T1000 (cell line): ENCODE data around the gene KEL.

Experiments
- DNase-seq: peaks from one replicate; lab custom pipeline; 2025; ENCODE audit warnings: mixed read lengths; lab: John Stamatoyannopoulos, UW

Gene KEL

DNA sequence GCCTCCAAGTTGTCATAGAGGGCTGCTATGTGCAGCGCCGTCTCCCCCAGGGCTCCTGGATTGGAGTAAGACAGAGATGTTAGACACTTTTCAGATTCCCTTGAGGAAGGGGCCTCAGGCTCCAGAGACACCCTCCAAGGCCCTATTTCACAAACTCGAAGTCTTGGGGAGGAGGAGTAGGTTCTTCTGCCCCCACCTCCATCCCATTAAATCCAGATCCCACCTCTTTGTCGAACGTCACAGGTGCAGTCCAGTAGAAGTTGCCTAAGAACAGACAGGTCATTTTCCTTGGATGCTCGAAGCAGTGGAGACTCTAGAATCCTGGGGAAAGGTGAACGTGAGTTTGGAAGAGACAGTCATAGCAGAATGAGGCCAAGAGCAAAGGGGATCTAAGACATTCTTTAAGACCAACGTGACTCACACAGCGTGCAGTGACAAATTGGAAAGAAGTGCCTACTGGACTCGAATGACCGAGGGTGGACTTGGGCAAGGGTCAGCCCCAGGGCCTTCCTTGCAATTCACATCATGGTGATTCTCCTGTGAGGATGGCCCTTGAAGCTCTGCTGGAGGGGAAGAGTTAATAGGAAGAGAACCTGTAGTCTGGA is 31.9 kb downstream of the KEL start:
- no peak for DNase-seq

DNA sequence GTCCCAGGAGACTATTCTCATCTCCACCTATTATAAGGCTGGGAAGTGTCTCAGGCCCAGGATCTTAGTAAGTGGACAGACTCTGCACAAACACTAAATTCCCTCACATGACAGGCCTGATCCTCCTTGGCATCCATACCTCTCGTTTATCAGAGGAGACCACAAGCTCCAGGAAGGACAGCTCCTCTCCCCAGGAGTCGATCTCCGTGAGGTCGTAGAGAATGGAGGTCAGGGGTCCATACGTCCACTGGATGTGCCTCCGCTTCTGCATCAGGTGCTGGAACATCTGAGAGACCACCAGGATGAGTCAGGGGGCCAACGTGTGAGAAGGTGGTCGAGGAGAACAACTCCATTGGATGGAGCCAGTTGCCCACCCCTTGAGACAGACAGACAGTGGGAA is 34.2 kb downstream of the KEL start:
- DNase-seq, result no peak

DNA sequence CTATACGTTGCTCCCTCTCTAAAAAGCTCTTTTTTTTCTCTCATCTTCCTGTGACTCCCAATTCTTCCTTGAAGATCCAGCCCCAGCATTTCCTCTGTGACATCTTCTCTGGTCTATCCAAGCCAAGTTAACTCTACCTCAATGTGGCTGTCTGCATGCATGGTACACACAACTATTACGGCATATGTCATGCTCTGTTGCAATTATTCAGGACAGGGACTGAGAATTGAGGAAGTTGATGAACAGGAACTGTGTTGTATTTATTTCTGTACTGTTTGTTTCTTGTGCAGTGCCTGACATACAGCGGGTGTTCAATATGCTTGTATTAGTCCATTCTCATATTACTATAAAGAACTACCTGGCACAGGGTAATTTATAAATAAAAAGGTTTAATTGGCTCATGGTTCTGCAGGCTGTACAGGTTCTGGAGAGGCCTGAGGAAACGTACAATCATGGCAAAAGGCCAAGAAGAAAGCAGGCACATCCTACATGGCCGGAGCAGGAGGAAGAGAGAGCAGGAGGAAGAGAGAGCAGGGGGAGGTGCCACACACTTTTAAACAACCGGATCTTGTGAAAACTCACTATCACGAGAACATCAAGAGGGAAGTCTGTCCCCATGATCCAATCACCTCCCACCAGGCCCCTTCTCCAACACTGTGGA is 34.9 kb downstream of the KEL start:
- no peak for DNase-seq

DNA sequence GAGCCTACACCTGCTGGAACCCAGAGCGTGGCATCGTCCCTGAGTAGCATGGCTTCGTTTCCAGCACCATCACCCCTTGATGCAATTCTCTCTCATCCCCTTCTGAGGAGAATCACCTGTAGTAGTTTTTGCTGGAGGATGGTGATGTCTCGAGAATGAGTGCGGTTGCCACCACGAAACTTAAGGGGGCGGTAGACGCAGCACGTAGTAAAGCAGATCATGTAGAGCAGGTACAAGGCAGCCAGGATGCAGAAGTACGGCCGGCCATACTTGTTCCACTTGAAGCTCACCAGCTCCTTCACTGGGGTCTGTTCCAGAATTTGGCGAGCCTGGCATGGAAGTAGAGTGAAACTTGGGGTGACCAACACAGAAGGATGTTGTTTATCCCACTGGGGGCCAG is 36.8 kb downstream of the KEL start:
- no peak for DNase-seq

DNA sequence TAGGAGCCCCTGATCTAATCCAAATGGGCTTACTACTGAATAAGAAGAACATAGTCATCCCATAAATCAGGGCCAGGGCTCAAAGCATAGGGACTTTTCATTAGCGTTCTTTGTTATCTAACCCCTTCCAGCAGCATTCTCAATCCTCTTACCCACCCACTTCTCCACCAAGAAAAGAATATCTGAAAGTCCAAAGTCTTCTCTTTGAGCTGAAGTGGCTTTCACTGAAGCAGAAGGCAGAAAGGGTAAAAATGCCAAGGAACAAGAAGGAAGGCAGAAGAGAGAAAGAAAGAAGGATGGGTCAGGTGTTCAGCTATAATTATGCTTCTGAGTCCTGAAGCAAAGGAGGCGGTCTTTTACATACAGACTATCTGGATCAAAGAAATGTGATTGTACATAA is 38.8 kb downstream of the KEL start:
- DNase-seq, result no peak

DNA sequence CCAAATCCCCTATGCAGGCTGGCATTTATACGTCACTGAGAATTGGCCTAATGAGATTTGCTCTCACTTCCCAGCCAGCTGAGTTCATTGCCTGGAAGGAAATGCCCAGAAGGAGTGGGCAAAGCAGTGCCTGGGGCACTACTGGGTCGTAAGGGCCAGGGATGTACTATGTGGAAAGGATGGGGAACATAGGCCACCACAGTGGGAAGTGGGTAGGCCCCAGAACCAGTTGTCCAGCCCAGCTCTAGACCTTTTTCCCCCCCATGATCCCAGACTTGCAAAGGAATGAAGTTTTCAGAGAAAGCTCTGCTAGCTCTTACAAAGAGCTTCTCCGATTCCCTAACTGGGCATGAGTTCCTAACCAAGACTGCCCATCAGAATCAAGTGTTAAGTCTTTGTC is 42.5 kb downstream of the KEL start:
- DNase-seq, result no peak

DNA sequence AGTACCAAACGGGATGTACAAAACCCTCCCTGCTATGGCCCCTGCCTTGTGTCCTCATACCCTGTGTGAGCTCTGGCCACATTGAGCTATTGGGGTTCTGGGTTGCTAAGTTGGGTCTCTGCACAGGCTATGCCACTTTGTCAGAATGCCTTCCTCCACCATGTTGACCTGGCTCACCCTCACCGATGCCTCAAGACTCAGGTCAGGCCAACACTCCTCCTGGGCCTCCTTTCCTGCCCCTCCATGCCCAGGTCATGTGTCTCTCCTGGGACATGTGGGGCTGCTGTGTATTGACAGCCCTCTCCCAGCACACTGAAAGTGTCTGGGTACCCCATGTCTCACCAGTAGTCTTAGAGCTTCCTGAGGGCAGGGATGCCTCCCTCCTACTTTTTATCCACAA is 43.3 kb downstream of the KEL start:
- no peak for DNase-seq

DNA sequence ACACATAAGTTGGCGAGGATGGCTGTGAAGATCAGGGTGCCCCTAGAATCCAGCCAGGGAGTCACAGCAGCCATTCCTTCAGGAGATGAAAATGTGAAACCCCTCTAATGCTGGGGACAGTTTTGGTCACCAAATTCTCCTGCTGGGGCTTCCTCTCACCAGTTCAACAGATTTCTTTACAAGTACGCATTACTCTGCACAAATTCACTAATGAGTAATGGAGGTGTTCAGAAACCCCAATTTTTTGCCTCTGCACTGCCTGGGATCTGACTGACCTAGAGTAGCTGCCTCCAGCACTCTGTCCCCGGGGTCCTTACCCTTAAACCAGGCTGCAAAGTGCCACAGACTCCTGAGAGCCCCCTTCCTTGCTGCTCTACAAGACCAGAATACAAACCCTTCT is 44.7 kb downstream of the KEL start:
- no peak for DNase-seq

DNA sequence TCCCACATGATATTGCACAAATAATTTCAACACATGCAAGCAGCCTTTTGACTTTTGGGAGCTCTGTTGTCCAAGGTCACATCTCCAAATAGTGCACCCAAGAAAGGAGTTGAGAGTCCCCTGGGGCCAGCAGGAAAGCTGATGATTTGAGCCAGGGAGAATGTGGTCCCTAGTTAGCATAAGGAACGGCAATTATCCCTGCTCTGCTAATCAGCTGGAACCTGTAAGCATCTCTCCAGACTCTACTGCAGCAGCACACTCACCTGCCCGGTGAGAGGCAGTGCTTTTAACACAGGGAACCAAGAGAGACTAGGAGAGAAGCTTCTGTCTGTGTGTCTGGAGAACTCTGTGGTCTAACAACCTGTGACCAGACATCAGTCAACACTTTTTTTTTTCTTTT is 45.7 kb downstream of the KEL start:
- no peak for DNase-seq

DNA sequence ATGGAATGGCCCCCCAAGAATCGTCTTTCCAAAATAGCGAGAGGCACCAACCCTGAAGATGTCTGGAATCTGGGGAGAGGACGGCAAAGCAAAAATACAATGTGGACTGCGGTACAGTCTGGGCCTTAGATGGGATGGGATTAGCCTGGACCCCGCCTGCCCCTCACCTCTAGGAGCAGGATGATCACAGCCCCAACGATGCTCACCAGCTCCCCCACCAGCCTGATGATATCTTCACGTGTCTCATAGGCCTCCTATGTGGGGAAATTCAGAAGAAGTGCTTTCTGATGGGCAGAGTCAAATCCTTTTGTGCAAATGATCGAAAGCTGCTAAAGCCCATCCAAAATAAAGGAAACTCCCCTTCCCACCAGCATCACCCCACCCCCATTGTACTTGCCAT is 46.8 kb downstream of the KEL start:
- no peak for DNase-seq

DNA sequence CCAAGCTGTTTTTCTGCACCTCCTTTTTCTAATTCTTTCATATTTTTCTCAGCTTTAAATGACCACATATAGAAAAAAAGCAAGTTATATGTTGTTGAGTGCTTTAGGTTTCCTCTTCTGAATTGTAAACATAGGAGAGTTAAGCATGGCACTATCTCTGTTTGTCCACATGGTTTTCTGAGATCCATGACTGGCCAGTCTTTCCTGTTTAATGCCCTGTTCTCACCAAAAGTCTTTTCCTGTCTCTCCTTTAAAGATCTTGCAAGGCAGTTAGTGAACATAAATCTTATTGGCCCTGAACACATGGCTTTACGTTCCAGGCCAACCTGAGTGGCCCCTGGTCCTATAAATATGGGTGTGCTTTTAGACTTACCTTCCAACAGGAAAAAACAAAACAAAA is 48.0 kb downstream of the KEL start:
- no peak for DNase-seq

DNA sequence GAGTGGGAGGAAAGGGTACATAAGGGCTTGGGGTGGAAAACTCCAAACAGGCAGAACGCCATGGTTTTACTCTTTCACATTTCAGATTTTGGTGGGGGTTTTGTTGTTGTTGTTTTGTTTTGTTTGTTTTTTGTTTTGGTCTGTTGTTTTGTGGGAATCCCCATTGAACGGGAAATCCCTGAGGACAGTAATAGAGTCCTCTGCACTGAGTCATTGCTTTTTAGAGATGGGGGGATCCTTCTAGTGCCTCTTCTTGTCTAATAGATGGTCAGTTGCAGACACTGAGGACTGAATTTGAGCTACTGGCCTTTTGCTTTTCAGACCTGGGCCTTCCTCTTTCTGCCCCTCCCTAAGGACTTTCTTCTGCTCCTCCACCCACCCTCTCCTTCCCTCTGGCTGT is 48.6 kb downstream of the KEL start:
- DNase-seq, result no peak

DNA sequence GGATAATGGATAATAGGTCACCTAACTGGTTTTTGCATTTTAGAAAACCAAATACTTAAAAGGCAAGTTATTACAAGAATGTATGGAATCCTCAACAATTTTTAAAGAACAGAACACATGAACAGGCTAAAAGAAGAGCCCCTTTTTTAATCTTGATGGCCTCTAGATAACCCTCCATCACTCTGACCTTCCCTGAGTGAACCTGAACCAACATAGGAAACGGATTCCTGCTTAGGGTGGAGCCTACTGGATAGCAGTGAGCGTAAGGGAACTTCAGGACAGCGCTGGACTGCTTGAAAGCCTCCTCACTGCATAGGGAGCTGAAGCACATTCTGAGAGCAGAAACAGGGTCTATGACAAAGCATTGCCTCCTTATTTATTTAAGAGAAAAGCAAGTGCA is 49.1 kb downstream of the KEL start:
- no peak for DNase-seq

DNA sequence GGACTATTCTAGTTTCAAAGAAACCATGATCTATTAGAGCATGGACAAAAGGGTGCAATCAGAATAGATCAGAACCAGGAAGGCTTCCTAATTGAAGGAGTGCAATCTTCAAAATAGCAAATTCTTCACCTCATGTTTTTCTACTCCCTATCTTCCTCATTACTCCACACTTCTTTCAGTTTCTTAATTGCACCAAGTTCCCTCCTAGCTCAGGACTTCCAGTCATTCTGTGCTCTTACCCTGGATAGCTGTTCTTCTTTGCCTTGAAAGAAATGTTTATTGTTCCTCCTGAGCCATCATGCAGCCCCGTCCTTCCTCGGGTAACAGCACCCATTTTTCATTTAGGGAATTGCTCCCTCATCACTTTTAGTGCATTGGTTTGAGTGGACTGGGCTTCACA is 51.7 kb downstream of the KEL start:
- DNase-seq, result no peak

DNA sequence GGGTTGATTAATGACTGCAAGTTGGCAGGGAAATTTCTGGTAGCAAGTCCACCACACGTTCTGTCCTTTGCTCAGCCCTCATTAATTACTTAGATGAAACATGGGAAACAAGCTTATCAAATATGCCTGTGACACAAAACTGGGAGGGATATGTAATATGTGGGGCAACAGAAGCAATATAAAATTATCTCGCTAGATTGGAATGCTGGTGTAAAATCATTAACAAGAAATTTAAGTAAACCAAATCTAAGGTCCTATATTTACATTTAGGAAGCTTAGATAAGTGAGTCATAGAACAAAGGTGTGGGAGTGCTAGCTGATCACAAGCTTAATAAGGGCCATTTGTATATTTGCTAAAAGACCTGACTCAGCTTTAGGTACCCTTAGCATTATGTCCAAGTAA is 52.1 kb downstream of the KEL start:
- no peak for DNase-seq

DNA sequence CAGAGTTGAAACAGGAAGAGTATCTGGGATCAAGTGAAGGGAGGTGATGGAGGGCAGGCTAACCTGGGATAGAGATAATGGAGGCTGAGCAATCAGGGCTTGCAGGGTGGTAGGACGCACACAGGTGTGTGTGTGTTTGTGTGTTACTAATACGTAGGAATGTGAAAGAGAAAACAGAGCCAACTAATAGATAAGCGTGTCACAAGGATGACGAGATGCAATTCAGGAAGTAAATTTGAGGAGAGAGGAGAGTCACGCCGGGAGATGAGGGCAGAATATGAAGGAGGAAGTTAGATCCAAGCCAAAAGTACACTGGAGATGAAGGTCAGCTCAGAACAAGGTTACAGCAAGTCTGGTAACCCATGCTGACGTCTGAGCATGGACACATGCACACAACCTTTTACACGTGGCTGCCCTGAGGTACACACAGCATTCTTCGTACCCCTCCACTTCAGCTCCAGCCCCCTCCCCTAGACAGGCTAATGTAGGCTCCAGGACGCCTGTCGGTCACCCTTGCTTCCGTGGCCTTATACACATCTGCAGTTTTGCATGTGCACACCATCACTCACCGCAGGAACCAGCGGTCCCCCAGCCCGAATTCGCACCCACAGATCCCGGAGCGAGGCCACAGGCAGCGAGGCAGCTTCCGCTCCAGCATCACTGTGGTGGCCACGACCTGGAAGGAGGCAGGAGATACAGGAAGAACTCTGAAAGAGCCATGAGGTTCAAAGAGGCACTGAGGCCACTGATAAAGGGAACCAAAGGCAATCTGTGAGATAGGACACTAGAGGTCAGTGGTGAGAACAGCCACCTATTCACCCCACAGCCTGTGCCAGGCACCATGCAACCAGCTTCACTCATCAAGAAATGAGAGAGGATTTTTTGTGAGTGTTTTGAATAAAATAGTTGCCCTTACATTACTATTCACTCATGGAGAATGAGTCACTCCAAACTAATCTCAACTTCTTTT is 53.0 kb downstream of the KEL start:
- DNase-seq, result no peak

DNA sequence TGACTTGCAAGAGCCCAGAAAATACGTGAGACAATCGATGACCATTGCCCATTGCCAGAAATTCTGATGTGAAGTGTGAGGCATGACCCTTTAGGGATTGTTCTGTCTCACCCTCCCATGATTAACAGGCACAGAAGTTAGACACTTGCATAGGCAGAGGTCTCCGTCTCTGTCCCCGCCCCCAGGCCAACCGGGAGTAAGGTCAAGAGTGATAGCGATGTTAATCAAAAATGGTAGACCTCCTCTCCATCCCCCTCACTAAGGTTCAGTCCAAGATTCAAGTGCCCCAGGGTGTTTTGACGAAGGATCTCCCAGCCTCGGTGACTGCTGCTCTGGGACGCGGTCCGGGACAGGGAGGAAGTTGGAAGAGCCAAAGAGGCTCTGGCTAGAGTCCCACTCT is 53.9 kb downstream of the KEL start:
- DNase-seq, result no peak

DNA sequence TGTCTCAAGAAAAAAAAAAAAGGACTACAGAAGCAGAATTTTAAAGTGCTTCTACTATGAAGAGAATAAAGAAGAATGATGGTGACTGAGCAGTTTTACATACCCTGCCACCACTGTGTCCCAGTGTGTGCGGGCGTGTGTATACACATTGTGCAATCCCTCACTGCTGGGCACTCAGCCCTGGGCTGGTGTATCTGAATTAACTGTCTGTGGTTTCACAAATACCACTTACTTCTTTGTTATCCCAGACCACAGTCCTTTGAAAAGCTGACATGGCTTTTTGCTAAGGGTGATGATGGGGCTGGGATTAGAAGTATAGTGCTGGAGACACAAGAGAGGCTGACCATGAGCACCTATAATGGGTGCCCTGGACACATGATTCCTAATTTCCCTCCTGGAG is 55.5 kb downstream of the KEL start:
- no peak for DNase-seq

DNA sequence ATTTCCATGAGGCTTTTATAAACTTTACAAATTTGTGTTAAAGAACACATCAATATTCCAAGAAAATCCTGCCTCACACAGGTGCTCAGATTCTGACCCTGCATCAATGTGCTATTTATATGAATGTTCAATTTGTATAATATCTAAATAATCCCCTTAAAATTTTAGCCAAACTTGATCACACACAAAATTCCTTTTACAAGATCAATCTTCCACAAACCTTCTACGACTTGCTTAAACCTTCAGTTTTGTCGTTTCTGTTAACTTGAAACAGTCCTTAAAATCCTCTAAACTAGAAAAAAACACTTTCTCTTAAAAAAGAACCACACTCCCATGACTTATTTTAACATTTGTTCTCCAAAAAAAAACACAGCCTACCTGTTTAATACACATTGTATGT is 56.4 kb downstream of the KEL start:
- DNase-seq, result no peak

DNA sequence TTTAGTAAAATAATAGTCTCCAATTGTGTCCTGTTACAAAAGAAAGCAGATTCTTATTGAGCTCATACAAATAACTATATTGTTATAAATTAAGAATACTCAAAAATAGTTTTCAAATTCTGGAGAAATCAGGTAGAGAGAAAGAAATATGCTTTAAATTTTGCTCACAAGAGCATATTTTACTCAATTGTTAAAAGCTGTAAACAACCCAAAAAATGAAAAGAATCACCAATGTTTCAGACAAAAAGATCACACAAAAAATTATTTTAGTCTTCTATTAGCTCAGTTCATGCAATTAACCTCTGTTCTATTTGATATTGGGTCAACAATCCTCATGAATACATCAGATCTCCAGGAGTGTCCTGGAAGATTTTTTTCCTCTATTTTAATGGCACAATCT is 58.0 kb downstream of the KEL start:
- no peak for DNase-seq

DNA sequence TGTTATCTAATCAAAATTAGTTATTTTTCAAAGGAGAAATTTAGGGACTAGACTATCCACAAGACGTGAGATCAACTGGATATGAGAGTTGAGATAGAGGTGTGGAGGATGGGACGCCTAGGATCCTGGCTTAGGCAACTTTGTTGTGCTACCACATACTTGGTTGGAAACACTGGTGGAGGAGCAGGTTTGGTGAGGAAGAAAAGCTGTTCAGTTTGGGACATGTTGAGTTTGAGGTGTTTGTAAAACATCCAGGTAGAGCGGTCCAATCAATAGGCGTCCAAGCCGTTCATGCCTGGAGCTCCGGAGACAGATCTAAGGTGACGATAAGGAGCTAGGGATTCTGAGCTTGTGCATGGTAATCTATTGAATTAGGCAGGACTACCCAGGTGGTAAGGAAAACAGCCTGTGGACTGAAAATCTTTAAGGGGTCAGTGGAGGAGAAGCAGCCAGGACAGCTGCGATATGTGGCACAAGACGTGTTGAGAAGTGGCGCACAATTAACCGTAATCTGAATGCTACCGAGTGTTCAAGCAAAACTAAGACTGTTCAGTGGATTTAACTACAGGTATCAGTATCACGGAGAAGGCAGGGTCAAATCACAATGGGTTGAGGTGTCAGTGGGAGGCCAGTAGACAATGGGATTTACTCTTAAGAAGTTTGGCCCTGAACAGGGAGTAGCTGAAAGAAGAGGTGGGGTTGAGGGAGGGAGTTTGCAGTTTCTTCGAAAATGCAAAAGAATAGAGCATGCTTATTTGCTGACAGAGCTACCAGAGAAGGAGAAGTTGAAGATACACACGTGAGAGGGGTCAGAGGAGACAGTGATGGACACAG is 60.5 kb downstream of the KEL start:
- no peak for DNase-seq

DNA sequence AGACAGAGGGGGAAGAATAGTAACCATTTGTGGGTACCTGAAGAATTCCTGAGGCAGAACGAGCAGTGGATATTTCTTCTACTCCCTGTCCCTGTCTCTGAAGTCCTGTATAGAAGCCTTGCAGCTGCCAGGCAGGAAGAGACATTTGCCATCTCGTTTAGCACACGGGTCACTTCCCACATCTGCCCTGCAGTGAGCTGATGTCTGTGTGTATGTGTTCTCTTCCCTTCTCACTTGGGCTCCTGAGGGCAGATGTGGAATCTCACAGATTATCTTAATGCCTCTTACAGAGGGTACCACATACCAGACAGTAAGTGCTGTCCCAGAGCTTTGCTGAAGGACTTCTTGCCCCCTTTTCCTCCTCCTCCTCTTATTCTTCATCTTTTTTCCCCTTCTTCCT is 62.5 kb downstream of the KEL start:
- DNase-seq, result no peak
